HG03469 (cell line): ENCODE measurements around the gene AMN1.
"Not testable (repeated sequence)": the region's sequence is repeated elsewhere in the genome, so short reads cannot be mapped to it uniquely, and the experiment has no call there.

Experiments used
- ATAC-seq: cut with Tn5 transposase; IDR thresholded peaks from one replicate; pipeline ENCODE4 v1.9.1; 2021; ENCODE audit warnings: mild to moderate bottlenecking, moderate library complexity, moderate number of reproducible peaks; ENCODE audit not compliant: unreplicated experiment

AMN1 gene

DNA sequence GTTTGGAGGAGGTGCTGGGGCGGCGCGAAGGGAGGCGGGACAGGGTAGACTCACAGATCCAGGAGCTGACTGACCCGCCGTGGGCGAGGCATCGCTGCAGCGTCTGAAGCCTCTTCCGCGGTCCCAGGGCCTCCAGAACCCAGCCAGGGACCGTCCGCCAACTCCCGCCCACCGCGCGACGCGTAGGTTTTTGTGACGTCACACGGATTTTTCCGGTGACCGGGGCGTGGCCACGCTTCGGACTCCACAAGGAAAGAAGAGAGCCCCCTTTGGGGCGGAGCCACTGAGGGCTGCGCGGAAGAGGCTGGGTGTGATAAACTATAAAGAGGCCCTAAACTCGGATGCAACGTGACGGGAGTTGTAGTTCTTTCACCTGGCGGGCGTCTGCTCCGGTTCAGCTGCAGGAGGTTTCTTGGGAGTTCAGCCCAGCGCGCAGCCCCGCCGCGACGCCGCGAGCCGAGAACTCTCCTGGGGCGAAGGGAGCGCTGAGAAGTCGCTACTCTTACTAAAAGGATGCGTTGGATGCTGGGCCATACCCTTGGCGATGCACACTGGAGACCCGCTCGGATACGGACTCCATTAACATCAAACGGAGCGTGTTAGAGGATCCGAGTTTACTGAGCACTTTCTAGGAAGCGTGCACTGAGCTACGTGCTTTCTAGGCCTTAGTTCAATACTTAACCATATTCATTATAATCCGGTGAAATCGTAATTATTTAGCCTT, at the start of gene AMN1:
AMN1 (minus strand) TSS at position 105 of the 724 bp plus-strand sequence; CDS start at position 92, 13 bp downstream.
- peak; percentile 91 for ATAC-seq

DNA sequence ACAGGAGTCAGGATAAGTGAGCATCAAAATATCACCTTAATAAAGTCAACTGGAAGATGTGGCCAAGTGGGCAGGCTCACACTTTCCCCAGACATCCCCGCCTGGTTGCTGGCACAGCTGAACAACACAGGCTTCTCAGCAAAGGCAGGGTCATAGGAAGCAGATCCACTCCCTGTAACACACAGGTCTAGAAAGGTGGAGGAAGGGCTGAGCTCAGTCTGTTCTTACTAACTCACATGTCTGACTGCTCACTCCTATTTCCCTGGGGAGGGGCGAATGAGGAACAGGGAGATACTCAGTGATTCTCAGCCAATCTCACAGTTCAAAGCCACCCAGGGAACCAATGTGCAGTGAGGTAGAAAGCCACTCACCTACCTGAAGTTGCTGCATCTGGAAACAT, 45.0 kb upstream of the AMN1 start:
- peak; percentile 62 for ATAC-seq

- no peak for ATAC-seq
Observed at GRCh38 chr12:31773223-31773750, 44.5 kb upstream of the AMN1 start.

DNA sequence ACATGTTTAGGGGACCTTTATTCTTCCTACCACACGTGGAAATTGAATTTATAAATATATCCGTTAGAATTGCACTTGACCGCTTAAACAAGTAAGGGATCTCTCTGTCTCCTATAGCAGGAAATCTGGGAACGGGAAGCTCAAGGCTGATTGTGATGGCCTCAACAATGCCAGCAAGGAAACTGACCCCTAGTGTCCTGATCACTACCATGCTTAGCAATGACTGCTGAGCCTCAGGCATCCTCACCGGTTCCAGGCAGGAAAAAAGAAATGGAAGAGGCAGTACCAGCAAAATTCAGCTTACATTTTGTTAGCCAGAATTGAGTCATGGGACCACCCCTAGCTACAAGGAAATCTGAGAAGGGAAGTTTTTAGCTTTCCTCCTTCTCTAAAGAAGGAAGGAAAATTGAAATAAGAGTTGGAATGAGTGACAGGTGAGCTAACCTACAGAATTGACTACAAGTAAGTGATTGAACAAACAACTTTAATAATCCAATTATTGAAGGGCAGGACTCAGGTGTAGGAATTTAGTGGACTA, 43.9 kb upstream of the AMN1 start:
- ATAC-seq = no peak

DNA sequence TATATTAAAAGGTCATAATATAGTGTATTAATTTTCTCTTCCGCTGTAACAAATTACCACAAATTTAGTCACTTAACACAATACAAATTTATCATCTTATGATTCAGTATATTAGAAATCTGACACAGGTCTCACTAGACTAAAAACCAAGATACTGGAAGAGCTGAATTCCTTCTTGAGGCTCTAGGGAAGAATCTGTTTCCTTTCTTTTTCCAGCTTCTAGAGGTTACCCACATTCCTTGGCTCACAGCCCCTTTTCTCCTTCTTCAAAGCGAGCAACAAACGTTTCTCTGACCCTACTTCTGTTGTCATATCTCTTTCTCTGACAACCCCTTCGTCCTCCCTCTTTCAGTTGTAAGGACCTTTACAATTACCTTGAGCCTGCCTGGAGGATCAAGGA, 43.4 kb upstream of the AMN1 start:
- no peak for ATAC-seq

GRCh38 chr12:31768046-31768445, 39.2 kb upstream of the AMN1 start:
- ATAC-seq = no peak

DNA sequence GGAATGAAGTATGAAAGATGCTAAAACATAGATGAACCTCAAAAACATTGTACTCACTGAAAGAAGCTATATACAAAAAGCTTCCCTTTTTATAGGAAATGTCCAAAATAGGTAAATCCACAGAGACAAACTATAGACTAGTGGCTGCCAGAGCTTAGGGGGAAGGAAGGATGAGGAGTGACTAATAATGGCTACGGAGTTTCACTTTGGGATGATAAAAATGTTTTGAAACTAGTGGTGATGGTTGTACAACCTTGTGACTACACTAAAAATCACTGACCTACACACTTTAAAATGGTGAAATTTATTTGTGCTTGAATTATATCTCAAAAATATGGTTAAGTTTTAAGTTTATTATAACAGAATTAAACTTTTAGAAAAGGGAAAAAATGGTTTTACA, 37.1 kb upstream of the AMN1 start:
- no peak for ATAC-seq

DNA sequence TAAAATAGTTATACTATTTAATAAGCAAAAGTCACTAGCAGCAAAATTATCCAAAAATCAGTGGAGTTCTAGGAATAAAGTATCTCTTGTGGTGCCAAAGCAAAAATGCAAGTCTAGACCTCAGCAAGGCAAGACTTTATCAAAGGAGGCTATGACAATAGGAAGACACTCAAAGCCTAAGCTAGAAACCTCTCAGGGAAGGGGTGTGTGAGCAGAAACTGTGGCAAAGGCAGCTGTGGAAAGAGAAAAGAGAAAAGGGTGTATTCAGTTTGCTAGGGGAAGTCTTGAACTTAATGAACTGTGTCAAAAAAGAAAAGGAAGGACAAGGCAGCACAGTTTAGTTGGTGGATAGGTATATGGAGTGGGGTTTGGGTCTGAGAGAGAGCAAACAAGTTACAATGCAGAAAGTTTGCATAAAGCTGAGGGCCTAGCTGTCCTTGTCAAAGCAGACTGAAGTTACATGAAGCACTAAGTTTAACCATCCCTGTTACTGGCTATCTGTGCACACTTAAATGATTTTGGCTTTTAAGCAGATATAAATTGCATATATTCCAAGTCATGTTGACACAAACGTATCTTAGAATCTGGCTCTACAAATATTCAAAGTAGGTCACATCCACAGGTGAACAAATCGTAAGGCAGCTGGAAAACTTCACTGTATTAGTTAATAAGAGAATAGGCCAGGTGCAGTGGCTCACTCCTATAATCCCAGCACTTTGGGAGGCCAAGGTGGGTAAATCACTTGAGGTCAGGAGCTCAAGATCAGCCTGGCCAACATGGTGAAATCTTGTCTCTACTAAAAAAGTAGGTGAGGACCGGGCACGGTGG, 31.0 kb upstream of the AMN1 start:
- no peak for ATAC-seq

DNA sequence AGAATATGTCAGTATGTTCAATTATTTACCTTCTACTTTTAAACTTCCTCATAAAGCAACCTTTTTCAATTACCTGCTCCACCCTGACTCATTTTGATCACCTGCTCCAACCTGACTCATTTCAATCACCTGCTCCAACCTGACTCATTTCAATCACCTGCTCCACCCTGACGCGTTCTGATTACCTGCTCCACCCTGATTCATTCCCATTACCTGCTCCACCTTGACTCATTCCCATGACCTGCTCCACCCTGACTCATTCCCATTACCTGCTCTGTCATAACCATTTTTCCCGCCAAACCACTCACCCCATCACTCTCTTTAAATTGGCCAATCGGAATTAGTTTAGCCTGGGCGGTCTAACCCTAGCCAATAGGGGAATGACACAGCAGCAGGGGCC, 29.5 kb upstream of the AMN1 start:
- not testable (repeated sequence) for ATAC-seq

DNA sequence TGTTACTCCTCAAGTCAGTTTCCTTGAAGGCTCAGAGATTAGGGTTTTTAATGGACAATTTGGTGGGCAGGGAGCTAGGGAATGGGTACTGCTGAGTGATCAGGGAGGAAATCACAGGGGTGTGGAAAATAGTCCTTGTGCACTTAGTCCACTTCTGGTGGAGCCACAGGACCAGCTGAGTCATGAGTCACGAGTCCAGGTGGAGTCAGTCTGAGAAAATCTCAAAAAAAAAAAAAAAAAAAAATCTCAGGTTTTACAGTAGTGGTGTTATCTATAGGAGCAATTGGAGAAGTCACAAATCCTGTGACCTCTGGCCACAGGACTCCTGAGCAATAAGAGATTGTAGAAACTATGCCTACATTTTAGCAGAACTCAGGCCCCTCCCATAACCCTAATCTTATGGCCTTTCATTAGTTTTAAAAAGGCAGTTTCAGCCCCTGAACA, 28.2 kb upstream of the AMN1 start:
- ATAC-seq = no peak

- no peak for ATAC-seq
Observed at GRCh38 chr12:31752450-31752849, 23.6 kb upstream of the AMN1 start.

GRCh38 chr12:31751085-31751484, 22.3 kb upstream of the AMN1 start:
- ATAC-seq = no peak

GRCh38 chr12:31750747-31751039, 21.9 kb upstream of the AMN1 start:
- no peak for ATAC-seq

GRCh38 chr12:31749024-31749704, 20.3 kb upstream of the AMN1 start:
- peak; percentile 75 for ATAC-seq

DNA sequence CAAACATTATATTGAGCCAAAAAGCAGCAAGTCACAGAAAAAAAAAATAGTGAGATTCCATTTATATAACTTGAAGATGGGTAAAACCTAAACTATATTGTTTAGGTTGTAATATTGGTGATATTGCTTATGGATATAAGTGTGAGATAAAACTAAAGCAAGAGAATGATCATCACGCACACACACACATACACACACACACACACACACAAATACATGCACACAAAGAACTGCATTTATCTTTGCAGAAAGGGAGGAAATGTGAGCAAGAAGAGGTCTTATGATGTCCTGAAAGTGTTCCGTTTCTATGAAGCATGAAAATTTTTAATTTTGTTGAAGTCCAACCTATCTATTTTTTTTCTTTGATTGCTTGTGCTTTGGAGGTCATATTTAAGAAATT, 16.4 kb upstream of the AMN1 start:
- no peak for ATAC-seq

- not testable (repeated sequence) for ATAC-seq
Observed at GRCh38 chr12:31744363-31744762, 15.5 kb upstream of the AMN1 start.

- no peak for ATAC-seq
Observed at GRCh38 chr12:31742891-31743290, 14.1 kb upstream of the AMN1 start.

DNA sequence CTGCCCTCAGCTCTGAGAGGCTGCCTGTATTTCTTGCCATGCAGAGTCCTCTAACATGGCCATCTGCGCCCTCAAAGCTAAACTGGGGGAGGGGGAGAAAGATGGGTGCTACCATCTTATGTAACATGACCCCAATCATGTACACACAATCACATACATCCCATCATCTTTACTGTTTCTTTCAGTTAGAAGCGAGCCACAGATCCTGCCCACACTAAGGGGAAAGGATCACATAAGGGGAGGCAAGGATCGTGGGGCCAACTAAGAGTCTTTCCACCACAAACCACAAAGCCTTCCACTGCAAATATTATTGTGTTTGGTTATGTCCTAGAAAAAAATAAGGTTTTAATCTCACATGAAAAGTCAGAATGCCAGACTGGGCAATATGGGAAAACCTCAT, 11.8 kb upstream of the AMN1 start:
- no peak for ATAC-seq

DNA sequence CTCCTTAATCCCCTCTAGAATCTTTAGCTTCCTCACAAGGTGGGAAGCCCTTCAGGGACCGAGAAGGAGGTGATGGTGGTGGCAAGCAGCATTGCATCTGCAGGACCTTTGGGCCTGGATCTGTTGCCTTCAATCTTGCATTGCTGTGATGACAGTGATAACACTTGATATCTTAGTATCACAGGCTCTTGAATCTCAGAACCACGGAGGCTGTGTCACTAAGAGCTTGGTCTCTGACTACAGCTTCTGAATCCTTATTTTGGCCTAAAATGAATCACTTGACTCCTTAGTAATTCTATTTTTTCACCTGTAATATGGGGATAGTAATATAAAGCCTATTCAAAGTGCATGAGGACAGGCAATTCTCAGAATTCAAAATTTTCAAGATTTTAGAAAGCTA, 8.9 kb upstream of the AMN1 start:
- ATAC-seq = no peak

- ATAC-seq = no peak
Observed at GRCh38 chr12:31737345-31737744, 8.5 kb upstream of the AMN1 start.

- no peak for ATAC-seq
Observed at GRCh38 chr12:31736472-31736871, 7.7 kb upstream of the AMN1 start.
